Left hindlimb (tissue), 1 donor: ENCODE measurements around the gene PAM16.

Experiments used
- DNase-seq: peaks from one replicate; pipeline ENCODE4 v3.0.0-alpha.2; 2018

The PAM16 gene

DNA sequence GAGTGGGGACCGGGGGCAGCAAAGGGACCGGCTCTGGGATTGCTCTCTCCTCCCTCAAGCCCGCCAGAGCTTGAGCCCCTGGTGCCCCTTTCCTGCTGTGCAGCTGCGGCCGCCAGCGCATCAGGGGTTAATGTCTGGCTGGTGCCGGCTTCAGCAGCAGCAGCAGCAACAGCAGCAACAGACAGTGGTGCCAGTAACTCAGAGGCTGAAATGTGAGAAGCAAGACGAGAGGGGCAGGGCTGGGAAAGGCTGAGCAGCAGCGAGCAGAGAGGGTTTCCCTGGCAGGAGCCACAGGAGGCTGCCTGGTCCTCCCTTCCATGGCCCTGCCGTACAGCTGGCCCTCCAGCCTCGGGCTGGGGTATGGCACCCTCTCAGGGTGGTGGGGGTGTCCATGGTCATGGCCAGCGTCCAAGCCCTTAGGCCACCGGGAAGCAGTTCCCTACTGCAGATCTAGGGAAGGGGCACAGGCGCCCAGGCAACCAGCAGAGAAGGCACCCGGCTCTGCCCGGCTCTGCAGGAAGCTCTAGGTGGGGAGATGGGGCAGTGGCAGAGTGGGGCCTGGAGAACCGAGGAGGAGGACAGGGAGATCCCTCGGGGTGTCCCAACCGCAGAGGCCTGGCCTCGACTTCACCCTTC is 57.2 kb downstream of the PAM16 start:
- DNase-seq = peak; percentile 92

DNA sequence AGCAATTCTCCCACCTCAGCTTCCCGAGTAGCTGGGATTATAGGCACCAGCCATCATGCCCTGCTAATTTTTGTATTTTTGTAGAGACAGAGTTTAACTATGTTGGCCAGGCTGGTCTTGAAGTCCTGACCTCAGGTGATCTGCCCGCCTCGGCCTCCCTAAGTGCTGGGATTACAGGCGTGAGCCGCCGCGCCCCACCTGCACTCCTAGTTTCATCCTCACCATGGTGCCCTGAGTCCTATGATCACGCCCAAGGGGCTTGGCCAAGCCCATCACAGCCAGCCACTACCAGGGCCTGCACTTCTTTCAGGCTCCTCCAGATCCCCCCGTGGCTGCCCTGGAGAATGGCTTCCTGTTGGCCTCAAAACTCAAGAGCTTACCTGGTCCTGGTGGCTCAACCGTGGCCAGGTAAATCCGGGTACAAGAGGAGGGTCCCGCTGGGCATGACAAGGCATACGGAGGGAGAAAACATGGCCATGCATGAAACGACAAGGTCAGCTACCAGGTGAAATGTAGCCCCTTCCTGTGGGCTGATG is 57.9 kb downstream of the PAM16 start:
- no peak for DNase-seq

DNA sequence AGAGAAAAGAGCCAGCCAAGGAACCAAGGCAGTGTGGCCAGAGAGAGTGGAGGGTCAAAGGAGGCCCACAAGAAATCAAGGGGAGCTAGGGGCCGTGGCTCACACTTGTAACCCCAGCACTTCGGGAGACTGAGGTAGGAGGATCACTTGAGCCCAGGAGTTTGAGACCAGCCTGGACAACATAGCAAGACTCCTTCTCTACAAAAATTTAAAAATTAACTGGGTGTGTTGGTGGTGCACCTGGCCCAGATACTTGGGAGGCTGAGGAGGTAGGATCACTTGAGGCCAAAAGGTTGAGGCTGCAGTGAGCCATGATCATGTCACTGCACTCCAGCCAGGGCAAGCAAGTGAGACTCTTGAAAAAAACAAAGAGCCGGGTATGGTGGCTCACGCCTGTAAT is 59.4 kb downstream of the PAM16 start:
- DNase-seq = no peak
